ENCODE data around the gene ALG2. TPM values are rescaled to one million over a fixed set of nuclear protein-coding genes. Genes with fewer than 3 reads are reported as not detected.

The ALG2 gene
- total RNA-seq, 2 experiments from 2014 or later = 18.1 to 19.9 TPM

DNA sequence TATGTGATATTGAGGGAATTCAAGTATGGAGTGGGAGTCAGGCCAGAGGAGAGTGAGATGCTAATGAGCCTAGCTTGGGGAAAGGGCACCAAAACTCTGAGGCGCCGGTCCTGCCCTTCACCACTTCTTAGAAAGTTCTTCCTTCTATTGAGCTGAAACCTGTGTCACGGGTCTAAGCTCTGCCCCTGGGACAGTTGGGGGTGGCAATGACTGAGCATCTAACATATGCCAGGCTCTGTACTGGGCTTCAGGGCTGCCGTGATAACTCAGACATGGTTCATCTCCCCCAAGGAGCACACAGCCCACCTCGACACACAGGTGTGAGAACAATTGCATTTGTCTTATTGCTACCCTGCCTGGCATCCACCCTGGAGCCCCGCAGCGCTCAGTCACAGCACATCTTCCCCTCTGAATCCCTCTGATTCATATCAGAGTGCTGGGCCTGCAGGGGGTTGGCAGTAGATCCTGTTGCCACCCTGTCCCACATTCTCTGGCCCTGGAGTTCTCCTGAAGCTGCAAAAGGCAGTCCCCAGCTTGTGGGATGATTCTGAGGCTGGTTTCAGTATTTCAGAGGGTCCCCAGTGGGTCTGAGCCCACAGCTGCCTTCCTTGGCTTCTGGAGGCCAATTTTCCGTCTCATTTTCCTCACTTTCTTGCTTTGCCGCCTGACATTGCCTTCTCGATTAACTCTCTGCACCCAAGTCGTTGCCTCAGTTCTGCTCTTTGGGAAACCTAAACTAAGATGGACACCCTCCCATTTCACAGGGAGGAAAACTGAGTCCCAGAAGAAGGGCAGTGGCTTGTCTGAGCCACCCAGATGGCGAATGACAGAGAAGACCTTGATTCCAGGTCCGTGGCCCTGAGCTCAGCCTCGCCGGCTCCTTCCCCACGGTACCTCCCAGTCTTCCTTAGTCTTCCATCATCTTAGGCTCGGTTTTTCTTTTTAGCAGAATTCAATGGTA lies 42.5 kb downstream of the ALG2 start:
- Histone ChIP-seq H3K9me3 (ENCODE audit: control insufficient read depth in 1 of 2, insufficient read depth in 1 of 2, low read length in 2 of 2) (no peaks in the 10 kb centered on the region), H3K36me3 (ENCODE audit: insufficient read depth, low read length) (no peaks in the 10 kb centered on the region), H3K27ac (ENCODE audit: low read depth in 1 of 2, low read length in 2 of 2) (no peak overlapping the region), H3K4me3 (ENCODE audit: low read length) (no peak overlapping the region), H3K4me1 (ENCODE audit: insufficient read depth, low read length) (peaks cover 2% of the 10 kb centered on the region), H3K27me3 (ENCODE audit: control insufficient read depth in 1 of 2, insufficient read depth in 2 of 2, low read length in 2 of 2) (no peaks in the 10 kb centered on the region)
- DNase-seq (no peak), ATAC-seq (ENCODE audit: poor library complexity) (no peak)
- intact Hi-C loops (cut with DNase I, micrococcal nuclease) = no loop called here
- Mint-ChIP-seq H3K36me3 (ENCODE audit: low read depth) (no peaks in the 10 kb centered on the region), H3K4me3 (no peak overlapping the region), H3K27ac (no peak overlapping the region), H3K4me1 (ENCODE audit: low read depth) (peaks cover 5% of the 10 kb centered on the region), H3K9me3 (no peaks in the 10 kb centered on the region), H3K27me3 (no peaks in the 10 kb centered on the region)
- TF ChIP-seq, protein P1, sequence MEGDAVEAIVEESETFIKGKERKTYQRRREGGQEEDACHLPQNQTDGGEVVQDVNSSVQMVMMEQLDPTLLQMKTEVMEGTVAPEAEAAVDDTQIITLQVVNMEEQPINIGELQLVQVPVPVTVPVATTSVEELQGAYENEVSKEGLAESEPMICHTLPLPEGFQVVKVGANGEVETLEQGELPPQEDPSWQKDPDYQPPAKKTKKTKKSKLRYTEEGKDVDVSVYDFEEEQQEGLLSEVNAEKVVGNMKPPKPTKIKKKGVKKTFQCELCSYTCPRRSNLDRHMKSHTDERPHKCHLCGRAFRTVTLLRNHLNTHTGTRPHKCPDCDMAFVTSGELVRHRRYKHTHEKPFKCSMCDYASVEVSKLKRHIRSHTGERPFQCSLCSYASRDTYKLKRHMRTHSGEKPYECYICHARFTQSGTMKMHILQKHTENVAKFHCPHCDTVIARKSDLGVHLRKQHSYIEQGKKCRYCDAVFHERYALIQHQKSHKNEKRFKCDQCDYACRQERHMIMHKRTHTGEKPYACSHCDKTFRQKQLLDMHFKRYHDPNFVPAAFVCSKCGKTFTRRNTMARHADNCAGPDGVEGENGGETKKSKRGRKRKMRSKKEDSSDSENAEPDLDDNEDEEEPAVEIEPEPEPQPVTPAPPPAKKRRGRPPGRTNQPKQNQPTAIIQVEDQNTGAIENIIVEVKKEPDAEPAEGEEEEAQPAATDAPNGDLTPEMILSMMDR (IDR thresholded peaks at IDR 0.05) = no peak
- ChIA-PET POLR2A (interaction anchor here (0.6 kb wide), 1 partner anchor 1119 kb away, joined by 3 read pairs; no protein-coding TSS in a partner anchor), CTCF (no interaction called here)

DNA sequence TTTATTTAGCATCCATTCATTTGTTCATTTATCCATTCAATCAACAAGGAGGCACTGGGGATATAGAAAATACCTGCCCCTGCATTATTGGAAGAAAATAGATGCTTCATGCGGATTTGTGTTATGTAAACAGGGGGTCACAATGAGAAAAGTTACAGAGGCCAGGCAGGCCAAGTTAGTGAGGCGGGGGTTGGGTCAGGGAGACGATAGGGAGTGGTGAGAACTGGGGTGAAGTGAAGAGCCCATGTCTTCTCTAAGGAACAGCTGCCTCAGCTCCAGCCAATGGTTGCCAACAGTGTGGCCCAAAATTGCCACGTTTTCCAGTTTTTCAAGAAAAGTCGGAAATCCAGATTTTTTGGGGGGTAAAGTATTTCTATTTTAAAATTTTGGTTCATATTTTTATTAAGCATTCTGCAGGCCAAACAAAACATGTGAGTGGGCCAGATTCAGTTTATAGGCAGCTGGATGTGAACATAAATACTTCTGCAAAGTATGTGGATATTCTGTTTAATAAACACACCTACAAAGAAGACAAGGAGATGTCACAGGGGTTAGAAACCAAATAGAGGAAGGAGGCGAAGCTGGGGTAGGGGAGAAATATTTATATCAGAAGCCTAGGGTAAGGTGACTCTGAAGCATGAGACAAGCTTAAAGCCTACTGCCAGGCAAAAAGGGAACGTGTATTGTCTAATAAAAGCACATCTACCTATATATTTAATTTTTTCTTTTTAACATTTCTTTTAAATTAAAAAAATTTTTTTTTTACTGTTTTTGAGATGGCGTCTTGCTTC lies 44.0 kb downstream of the ALG2 start:
- H3K4me1 Mint-ChIP-seq (ENCODE audit: low read depth) = peaks cover 5% of the 10 kb centered on the region
- ChIA-PET CTCF (no interaction called here), POLR2A (no interaction called here)
- no peak for DNase-seq
- TF ChIP-seq, protein P1 (IDR thresholded peaks at IDR 0.05) = no peak
- no peak overlapping the region for H3K4me3 Mint-ChIP-seq
- no peaks in the 10 kb centered on the region for H3K36me3 Mint-ChIP-seq (ENCODE audit: low read depth)
- H3K27ac ChIP-seq (ENCODE audit: low read depth in 1 of 2, low read length in 2 of 2) = no peak overlapping the region
- intact Hi-C loops (cut with DNase I, micrococcal nuclease) = no loop called here
- ATAC-seq (ENCODE audit: poor library complexity) = no peak
- H3K4me3 ChIP-seq (ENCODE audit: low read length) = no peak overlapping the region
- no peak overlapping the region for H3K27ac Mint-ChIP-seq
- H3K4me1 ChIP-seq (ENCODE audit: insufficient read depth, low read length) = no peaks in the 10 kb centered on the region
- H3K9me3 ChIP-seq (ENCODE audit: control insufficient read depth in 1 of 2, insufficient read depth in 1 of 2, low read length in 2 of 2) = no peaks in the 10 kb centered on the region
- no peaks in the 10 kb centered on the region for H3K36me3 ChIP-seq (ENCODE audit: insufficient read depth, low read length)
- H3K9me3 Mint-ChIP-seq = no peaks in the 10 kb centered on the region
- no peaks in the 10 kb centered on the region for H3K27me3 ChIP-seq (ENCODE audit: control insufficient read depth in 1 of 2, insufficient read depth in 2 of 2, low read length in 2 of 2)
- no peaks in the 10 kb centered on the region for H3K27me3 Mint-ChIP-seq

DNA sequence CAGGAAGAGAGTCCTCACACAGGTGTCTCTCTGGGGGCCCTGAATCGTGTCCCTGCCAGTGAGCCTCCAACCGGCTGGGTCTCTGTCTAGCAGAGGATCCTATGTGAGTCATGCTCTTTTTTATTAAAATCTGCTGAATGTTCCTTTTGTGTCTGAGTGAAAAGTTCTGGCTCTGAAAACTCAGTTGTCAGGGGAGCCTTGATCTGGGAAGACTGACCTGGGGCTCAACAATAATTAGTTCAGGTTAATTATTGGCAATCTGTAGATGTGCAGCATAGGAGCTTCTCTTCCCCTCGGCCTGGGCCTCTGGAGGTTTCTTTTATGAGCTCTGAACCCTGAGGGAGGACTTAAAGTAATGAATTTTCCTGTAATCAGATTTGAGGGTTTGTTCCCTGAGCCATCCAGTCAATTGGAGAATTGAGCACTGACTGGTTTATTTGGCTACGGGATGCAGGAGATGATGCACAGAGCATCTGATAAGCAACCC lies 45.2 kb downstream of the ALG2 start:
- H3K4me1 ChIP-seq (ENCODE audit: insufficient read depth, low read length) = no peaks in the 10 kb centered on the region
- intact Hi-C loops (cut with DNase I, micrococcal nuclease) = no loop called here
- H3K4me1 Mint-ChIP-seq (ENCODE audit: low read depth) = peaks cover 1% of the 10 kb centered on the region
- no peaks in the 10 kb centered on the region for H3K36me3 ChIP-seq (ENCODE audit: insufficient read depth, low read length)
- CTCF ChIA-PET = no interaction called here
- no peaks in the 10 kb centered on the region for H3K9me3 Mint-ChIP-seq
- no peak overlapping the region for H3K4me3 Mint-ChIP-seq
- ATAC-seq (ENCODE audit: poor library complexity) (no peak), DNase-seq (no peak)
- no peak overlapping the region for H3K4me3 ChIP-seq (ENCODE audit: low read length)
- no peak overlapping the region for H3K27ac ChIP-seq (ENCODE audit: low read depth in 1 of 2, low read length in 2 of 2)
- H3K9me3 ChIP-seq (ENCODE audit: control insufficient read depth in 1 of 2, insufficient read depth in 1 of 2, low read length in 2 of 2) = no peaks in the 10 kb centered on the region
- TF ChIP-seq, protein P1 (IDR thresholded peaks at IDR 0.05) = no peak
- H3K27me3 ChIP-seq (ENCODE audit: control insufficient read depth in 1 of 2, insufficient read depth in 2 of 2, low read length in 2 of 2) = no peaks in the 10 kb centered on the region
- no peak overlapping the region for H3K27ac Mint-ChIP-seq
- peaks cover 6% of the 10 kb centered on the region for H3K27me3 Mint-ChIP-seq
- POLR2A ChIA-PET = no interaction called here
- no peaks in the 10 kb centered on the region for H3K36me3 Mint-ChIP-seq (ENCODE audit: low read depth)

Measured in CD4-positive, alpha-beta T cell (primary cell).